Measurements from ENCODE around the gene ACAD8.

Gene ACAD8

GRCh38 chr11:134267461-134267860, 14.1 kb downstream of the ACAD8 start:
- Histone ChIP-seq H3K27me3 (ENCODE audit: insufficient read depth, low read length) (peaks cover 17% of the 10 kb centered on the region), H3K4me3 (ENCODE audit: low read depth, low read length) (no peak overlapping the region), H3K36me3 (ENCODE audit: insufficient read depth, low read length) (no peaks in the 10 kb centered on the region), H2AFZ (ENCODE audit: low read length, unreplicated experiment) (no peak overlapping the region), H3K27ac (ENCODE audit: low read depth, low read length) (no peak overlapping the region), H3K4me1 (ENCODE audit: control insufficient read depth, insufficient read depth, low read length, unreplicated experiment) (peaks cover 5% of the 10 kb centered on the region), H3K79me2 (ENCODE audit: control insufficient read depth, insufficient read depth, low read length, unreplicated experiment) (no peaks in the 10 kb centered on the region)

- no peak overlapping the region for H3K27ac ChIP-seq (ENCODE audit: low read depth, low read length)
- peaks cover 5% of the 10 kb centered on the region for H3K4me1 ChIP-seq (ENCODE audit: control insufficient read depth, insufficient read depth, low read length, unreplicated experiment)
- peaks cover 23% of the 10 kb centered on the region for H3K27me3 ChIP-seq (ENCODE audit: insufficient read depth, low read length)
- H3K4me3 ChIP-seq (ENCODE audit: low read depth, low read length): no peak overlapping the region
- H3K79me2 ChIP-seq (ENCODE audit: control insufficient read depth, insufficient read depth, low read length, unreplicated experiment): no peaks in the 10 kb centered on the region
- no peak overlapping the region for H2AFZ ChIP-seq (ENCODE audit: low read length, unreplicated experiment)
- no peaks in the 10 kb centered on the region for H3K36me3 ChIP-seq (ENCODE audit: insufficient read depth, low read length)
These were observed 14.6 kb downstream of the ACAD8 start for GRCh38 chr11:134267966-134268365.

DNA sequence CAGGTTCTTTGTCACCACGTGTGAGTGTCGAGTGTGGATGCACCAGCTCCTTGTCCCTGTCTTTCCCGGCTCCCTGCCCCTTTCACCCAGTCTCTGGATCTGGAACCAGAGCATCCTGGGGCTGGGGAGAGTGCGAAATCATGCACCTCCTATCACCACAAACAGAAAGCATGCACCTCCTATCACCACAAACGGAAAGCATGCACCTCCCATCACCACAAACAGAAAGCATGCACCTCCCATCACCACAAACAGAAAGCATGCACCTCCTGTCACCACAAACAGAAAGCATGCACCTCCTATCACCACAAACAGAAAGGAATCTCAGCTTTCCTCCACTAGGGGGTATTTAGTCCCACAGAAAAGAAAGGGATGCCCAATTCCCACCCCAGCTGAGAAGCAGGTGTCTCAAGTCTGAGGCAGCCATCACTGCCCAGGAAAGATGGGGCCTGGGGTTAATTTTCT, 16.9 kb downstream of the ACAD8 start:
- no peaks in the 10 kb centered on the region for H3K79me2 ChIP-seq (ENCODE audit: control insufficient read depth, insufficient read depth, low read length, unreplicated experiment)
- H3K27me3 ChIP-seq (ENCODE audit: insufficient read depth, low read length): peaks cover 46% of the 10 kb centered on the region
- H3K27ac ChIP-seq (ENCODE audit: low read depth, low read length): no peak overlapping the region
- H3K36me3 ChIP-seq (ENCODE audit: insufficient read depth, low read length): no peaks in the 10 kb centered on the region
- H2AFZ ChIP-seq (ENCODE audit: low read length, unreplicated experiment): no peak overlapping the region
- H3K4me1 ChIP-seq (ENCODE audit: control insufficient read depth, insufficient read depth, low read length, unreplicated experiment): peaks cover 5% of the 10 kb centered on the region
- H3K4me3 ChIP-seq (ENCODE audit: low read depth, low read length): no peak overlapping the region

DNA sequence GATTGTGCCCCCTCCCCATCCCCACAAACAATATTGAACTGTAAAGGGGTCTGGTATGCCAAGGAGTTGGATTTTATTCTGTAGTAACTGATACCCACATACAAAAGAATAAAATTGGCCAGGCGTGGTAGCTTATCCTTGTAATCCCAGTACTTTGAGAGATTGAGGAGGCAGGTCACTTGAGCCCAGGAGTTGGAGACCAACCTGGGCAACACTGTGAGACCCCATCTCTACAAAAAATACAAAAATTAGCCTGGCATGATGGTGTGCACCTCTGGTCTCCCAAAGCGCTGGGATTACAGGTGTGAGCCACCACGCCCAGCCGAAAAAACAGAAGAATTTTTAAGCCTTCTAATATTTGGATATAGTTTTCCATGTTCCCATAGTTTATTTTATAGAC, 18.6 kb downstream of the ACAD8 start:
- Histone ChIP-seq H3K27me3 (ENCODE audit: insufficient read depth, low read length) (peaks cover 63% of the 10 kb centered on the region), H3K4me3 (ENCODE audit: low read depth, low read length) (no peak overlapping the region), H3K36me3 (ENCODE audit: insufficient read depth, low read length) (no peaks in the 10 kb centered on the region), H2AFZ (ENCODE audit: low read length, unreplicated experiment) (no peak overlapping the region), H3K27ac (ENCODE audit: low read depth, low read length) (no peak overlapping the region), H3K79me2 (ENCODE audit: control insufficient read depth, insufficient read depth, low read length, unreplicated experiment) (no peaks in the 10 kb centered on the region), H3K4me1 (ENCODE audit: control insufficient read depth, insufficient read depth, low read length, unreplicated experiment) (no peaks in the 10 kb centered on the region)

GRCh38 chr11:134272381-134273316, 19.3 kb downstream of the ACAD8 start:
- Histone ChIP-seq H3K36me3 (ENCODE audit: insufficient read depth, low read length) (no peaks in the 10 kb centered on the region), H3K27ac (ENCODE audit: low read depth, low read length) (no peak overlapping the region), H3K79me2 (ENCODE audit: control insufficient read depth, insufficient read depth, low read length, unreplicated experiment) (no peaks in the 10 kb centered on the region), H2AFZ (ENCODE audit: low read length, unreplicated experiment) (no peak overlapping the region), H3K4me3 (ENCODE audit: low read depth, low read length) (no peak overlapping the region), H3K4me1 (ENCODE audit: control insufficient read depth, insufficient read depth, low read length, unreplicated experiment) (no peaks in the 10 kb centered on the region), H3K27me3 (ENCODE audit: insufficient read depth, low read length) (peaks cover 69% of the 10 kb centered on the region)

DNA sequence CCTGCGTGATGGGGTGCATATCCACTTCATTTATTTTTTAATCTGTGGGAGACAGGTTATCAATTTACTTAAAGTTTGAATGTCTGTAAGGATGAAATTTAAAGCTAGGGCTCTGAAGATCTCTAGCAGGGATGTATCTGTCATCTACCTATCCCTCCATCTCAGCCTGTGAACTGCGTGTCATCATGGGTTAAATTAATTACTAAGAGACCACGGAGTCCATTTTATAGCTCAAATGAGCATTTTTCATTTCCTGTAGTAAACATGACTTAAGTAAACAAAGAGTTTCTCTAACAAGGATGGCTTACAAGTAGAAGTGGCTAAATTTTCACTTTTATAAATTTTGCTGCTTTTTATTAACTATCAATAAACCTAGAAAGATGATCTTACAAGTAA, 19.9 kb downstream of the ACAD8 start:
- Histone ChIP-seq H3K4me3 (ENCODE audit: low read depth, low read length) (no peak overlapping the region), H3K4me1 (ENCODE audit: control insufficient read depth, insufficient read depth, low read length, unreplicated experiment) (no peaks in the 10 kb centered on the region), H3K36me3 (ENCODE audit: insufficient read depth, low read length) (no peaks in the 10 kb centered on the region), H3K27me3 (ENCODE audit: insufficient read depth, low read length) (peaks cover 76% of the 10 kb centered on the region), H2AFZ (ENCODE audit: low read length, unreplicated experiment) (no peak overlapping the region), H3K27ac (ENCODE audit: low read depth, low read length) (no peak overlapping the region), H3K79me2 (ENCODE audit: control insufficient read depth, insufficient read depth, low read length, unreplicated experiment) (no peaks in the 10 kb centered on the region)

DNA sequence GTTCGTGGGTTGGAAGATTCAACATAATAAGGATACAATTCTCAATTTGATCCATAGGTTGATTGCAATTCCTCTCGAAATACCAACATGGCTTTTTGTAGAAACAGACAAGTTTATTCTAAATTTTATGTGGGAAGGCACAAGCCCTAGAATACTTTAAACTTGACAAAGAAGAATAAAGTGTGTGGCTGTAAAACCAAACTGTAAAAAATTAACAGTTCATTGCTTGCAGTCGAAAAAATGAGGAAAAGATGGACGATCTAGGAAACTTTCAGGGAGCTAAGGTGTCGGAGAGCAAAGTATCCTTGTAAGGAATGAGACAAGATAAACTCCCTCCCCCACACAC, 21.8 kb downstream of the ACAD8 start:
- no peak overlapping the region for H2AFZ ChIP-seq (ENCODE audit: low read length, unreplicated experiment)
- no peak overlapping the region for H3K27ac ChIP-seq (ENCODE audit: low read depth, low read length)
- no peaks in the 10 kb centered on the region for H3K79me2 ChIP-seq (ENCODE audit: control insufficient read depth, insufficient read depth, low read length, unreplicated experiment)
- no peaks in the 10 kb centered on the region for H3K4me1 ChIP-seq (ENCODE audit: control insufficient read depth, insufficient read depth, low read length, unreplicated experiment)
- no peaks in the 10 kb centered on the region for H3K36me3 ChIP-seq (ENCODE audit: insufficient read depth, low read length)
- no peak overlapping the region for H3K4me3 ChIP-seq (ENCODE audit: low read depth, low read length)
- H3K27me3 ChIP-seq (ENCODE audit: insufficient read depth, low read length): peaks cover 85% of the 10 kb centered on the region

DNA sequence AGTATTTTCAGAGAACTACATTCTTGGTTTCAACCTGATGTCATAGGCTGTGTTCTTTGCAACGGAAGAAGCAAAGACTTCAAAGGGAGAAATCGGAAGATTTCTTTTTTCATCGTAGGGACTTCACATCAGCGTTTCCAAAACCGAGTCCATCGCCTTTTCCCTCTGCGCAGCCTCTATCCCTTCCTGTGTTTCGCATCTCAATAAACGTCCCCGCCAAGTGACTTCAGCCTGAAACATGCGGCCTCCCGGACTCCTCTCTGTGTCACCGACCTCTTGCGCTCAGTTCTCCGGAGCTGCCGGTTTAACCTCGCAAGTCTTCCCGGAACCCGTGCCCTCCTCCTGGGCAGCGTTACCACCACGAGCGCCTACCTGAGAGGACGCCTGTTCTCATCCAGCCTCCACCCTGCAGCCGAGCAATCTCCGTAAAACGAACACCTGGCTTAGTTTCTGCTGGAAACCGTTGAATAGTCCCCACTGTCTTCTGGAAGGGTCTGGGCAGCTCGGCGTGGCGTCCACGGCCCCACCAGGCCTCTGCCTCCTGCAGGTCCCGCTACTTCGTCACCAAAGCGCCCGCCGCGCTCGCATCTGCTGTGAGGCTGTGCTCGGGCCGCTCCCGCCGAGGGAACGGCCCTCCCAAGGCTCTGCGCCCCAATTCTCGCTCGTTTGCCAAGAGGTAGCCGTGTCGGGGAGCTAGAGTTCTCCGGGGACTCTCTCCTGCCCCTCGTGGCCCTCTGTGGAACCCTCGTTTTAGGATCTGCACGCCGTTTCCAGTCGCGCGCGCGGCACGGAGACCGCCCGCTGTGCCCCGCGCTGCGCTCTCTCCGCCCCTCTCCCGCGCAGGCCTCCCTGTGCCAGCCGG, 22.4 kb downstream of the ACAD8 start, which contains the start of gene GLB1L3:
TSS of gene GLB1L3 (plus strand) at position 846 of the 862 bp plus-strand sequence. CDS start 362 bp downstream, outside the sequence.
- Histone ChIP-seq H3K36me3 (ENCODE audit: insufficient read depth, low read length) (no peaks in the 10 kb centered on the region), H3K79me2 (ENCODE audit: control insufficient read depth, insufficient read depth, low read length, unreplicated experiment) (no peaks in the 10 kb centered on the region), H3K4me3 (ENCODE audit: low read depth, low read length) (no peak within 1 kb of the TSS), H3K4me1 (ENCODE audit: control insufficient read depth, insufficient read depth, low read length, unreplicated experiment) (no peaks in the 10 kb centered on the region), H3K27me3 (ENCODE audit: insufficient read depth, low read length) (peaks cover 88% of the 10 kb centered on the region), H3K27ac (ENCODE audit: low read depth, low read length) (no peak within 1 kb of the TSS), H2AFZ (ENCODE audit: low read length, unreplicated experiment) (peak within 1 kb of the TSS; percentile 12)

DNA sequence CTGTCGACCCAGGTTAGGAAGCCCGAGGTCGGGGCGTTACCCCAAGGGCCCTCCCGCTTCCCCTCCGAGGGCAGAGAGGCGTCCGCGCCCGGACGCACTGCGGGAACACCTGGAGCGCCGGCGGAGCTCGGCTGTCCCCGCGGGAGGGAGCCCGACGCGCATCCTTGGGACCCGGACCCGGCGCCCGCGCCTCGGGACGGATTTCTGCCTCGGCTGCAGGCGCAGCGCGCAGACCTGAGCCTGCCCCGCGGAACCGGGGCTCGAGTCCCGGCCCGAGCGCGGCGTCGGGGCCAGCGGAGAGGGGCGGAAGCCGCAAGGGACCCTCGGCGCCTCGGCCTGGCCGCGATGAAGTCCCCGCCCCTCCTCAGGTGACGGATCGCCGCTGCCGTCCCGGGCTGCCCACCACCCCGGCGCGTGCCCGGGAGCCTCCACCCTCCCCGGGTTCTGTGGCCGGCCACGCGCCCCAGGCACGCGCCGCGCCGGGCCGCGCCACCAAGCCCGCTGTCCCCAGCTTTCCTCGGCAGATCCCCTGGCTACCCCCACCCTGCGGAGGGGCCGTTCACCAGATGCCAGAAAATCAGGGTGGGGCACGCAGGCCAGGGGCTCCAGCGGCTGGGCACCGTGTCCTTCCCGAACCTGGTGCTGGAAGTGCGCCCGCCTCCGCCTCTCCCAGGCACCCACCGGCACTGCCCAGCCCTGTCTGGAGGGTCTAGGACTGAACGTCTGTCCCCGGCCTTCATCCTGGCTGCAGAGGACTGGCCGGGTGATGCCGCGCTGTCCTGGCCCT, 23.2 kb downstream of the ACAD8 start:
- Histone ChIP-seq H2AFZ (ENCODE audit: low read length, unreplicated experiment) (peak overlapping the region; percentile 12), H3K4me3 (ENCODE audit: low read depth, low read length) (no peak overlapping the region), H3K4me1 (ENCODE audit: control insufficient read depth, insufficient read depth, low read length, unreplicated experiment) (no peaks in the 10 kb centered on the region), H3K27me3 (ENCODE audit: insufficient read depth, low read length) (peaks cover 83% of the 10 kb centered on the region), H3K36me3 (ENCODE audit: insufficient read depth, low read length) (no peaks in the 10 kb centered on the region), H3K79me2 (ENCODE audit: control insufficient read depth, insufficient read depth, low read length, unreplicated experiment) (no peaks in the 10 kb centered on the region), H3K27ac (ENCODE audit: low read depth, low read length) (no peak overlapping the region)
